ENCODE data around the gene C4orf51. TPM values are rescaled to one million over a fixed set of nuclear protein-coding genes. Genes with fewer than 3 reads are reported as not detected.

C4orf51 gene
- total RNA-seq, 1 experiment from 2014 or later = not detected

DNA sequence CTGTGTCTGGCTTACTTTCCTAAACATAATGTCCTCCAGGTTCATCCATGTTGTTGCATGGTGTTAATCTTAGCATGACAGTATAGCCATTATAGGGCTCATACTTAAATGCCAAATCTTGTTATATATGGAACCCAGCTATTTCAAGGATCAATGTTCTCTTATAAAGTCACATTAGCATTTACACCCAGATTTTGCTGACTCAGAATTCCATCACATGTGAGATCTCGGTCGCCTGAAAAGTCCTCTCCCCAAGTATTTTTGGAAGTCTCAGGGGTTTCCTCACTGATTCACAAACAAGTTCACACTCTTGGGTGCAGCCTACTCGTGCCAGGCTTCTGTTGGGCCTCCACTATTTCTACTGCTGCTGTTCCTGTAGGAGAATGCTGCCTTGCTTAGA is 19.9 kb upstream of the C4orf51 start:
- Histone ChIP-seq H3K27me3 (ENCODE audit: low read length) (no peaks in the 10 kb centered on the region), H3K9ac (ENCODE audit: low read length) (no peak overlapping the region), H3K36me3 (ENCODE audit: insufficient read depth, low read length) (peaks cover 6% of the 10 kb centered on the region; the same call in 1 of the 2 replicates), H2AFZ (ENCODE audit: low read length) (no peak overlapping the region), H3K27ac (ENCODE audit: low read length) (no peak overlapping the region), H4K20me1 (ENCODE audit: insufficient read depth, low read depth, low read length) (no peaks in the 10 kb centered on the region), H3K9me3 (ENCODE audit: low read length) (no peaks in the 10 kb centered on the region; the same call in 1 of the 2 replicates), H3K4me1 (ENCODE audit: low read length) (no peaks in the 10 kb centered on the region), H3K4me2 (ENCODE audit: low read depth, low read length, poor library complexity, severe bottlenecking) (no peak overlapping the region), H3K4me3 (ENCODE audit: low read length) (no peak overlapping the region), H3K79me2 (ENCODE audit: low read length) (no peaks in the 10 kb centered on the region), H3K9me2 (replicated peaks; ENCODE audit: insufficient read depth, low read length) (no peaks in the 10 kb centered on the region)
- DNase-seq = no peak

DNA sequence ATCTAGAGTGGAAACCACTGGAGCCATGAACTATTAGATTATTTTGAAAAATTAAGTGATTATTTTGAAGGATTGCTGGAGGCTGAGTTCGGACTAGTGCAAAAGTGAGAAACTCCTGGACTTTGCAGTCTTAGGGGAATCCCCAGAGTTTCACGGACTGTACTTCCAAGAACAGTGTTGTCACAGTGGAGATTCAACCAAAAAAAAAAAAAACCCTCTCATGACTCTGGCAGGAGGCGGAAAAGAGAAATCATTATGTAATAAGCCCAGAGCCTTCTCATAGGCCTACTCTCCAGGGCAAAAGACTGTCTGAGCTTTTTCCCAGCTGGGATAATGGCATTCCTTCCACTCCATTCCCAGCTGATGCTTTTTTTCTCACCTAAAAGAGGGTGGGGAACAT is 16.8 kb upstream of the C4orf51 start:
- Histone ChIP-seq H3K4me2 (ENCODE audit: low read depth, low read length, poor library complexity, severe bottlenecking) (no peak overlapping the region), H2AFZ (ENCODE audit: low read length) (no peak overlapping the region), H3K36me3 (ENCODE audit: insufficient read depth, low read length) (no peaks in the 10 kb centered on the region; the same call in 1 of the 2 replicates), H3K9me3 (ENCODE audit: low read length) (no peaks in the 10 kb centered on the region), H3K9ac (ENCODE audit: low read length) (no peak overlapping the region), H3K9me2 (replicated peaks; ENCODE audit: insufficient read depth, low read length) (no peaks in the 10 kb centered on the region), H3K79me2 (ENCODE audit: low read length) (no peaks in the 10 kb centered on the region), H3K27ac (ENCODE audit: low read length) (no peak overlapping the region), H4K20me1 (ENCODE audit: insufficient read depth, low read depth, low read length) (no peaks in the 10 kb centered on the region), H3K4me1 (ENCODE audit: low read length) (no peaks in the 10 kb centered on the region), H3K4me3 (ENCODE audit: low read length) (no peak overlapping the region), H3K27me3 (ENCODE audit: low read length) (no peaks in the 10 kb centered on the region)
- no peak for DNase-seq

DNA sequence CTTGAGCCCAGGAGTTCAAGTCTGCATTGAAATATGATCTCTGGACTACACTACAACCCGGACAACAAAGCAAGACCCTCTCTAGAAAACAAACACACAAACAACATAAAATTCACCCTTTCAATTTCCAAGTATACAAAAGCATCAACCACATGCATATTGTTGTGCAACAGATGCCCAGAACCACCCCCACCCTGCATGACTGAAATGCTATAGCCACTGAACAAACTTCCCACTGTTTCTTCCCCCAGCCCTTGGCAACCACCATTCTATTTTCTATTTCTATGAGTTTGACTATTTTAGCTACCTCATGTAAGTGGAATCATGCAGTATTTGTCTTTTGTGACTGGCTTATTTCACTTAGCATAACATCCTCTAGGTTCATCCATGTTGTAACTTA is 14.2 kb upstream of the C4orf51 start:
- Histone ChIP-seq H3K4me1 (ENCODE audit: low read length) (no peaks in the 10 kb centered on the region), H2AFZ (ENCODE audit: low read length) (no peak overlapping the region), H3K27ac (ENCODE audit: low read length) (no peak overlapping the region), H4K20me1 (ENCODE audit: insufficient read depth, low read depth, low read length) (no peaks in the 10 kb centered on the region), H3K4me3 (ENCODE audit: low read length) (no peak overlapping the region), H3K4me2 (ENCODE audit: low read depth, low read length, poor library complexity, severe bottlenecking) (no peak overlapping the region), H3K9ac (ENCODE audit: low read length) (no peak overlapping the region), H3K36me3 (ENCODE audit: insufficient read depth, low read length) (no peaks in the 10 kb centered on the region), H3K9me3 (ENCODE audit: low read length) (no peaks in the 10 kb centered on the region), H3K79me2 (ENCODE audit: low read length) (no peaks in the 10 kb centered on the region), H3K9me2 (replicated peaks; ENCODE audit: insufficient read depth, low read length) (no peaks in the 10 kb centered on the region), H3K27me3 (ENCODE audit: low read length) (no peaks in the 10 kb centered on the region)
- DNase-seq = no peak

DNA sequence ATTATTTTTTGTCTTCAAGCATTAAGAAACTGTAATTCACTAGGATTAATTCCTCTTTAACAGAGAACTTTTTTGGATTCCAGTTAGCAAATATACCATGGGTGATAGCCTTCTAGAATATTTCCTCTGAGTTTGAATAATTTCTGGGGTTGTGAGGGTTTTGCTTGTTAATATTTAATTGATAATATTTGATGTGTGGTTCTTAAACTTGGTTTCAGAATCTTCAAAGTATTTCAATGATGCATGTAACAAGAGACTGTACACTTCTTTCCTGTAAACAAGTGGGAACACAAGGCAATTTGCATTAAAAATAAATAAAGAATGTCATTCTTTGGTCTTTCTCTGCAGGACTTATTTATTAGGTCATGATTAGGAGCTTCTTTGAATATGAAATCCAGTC is 9.5 kb upstream of the C4orf51 start:
- no peaks in the 10 kb centered on the region for H3K27me3 ChIP-seq (ENCODE audit: low read length)
- H3K79me2 ChIP-seq (ENCODE audit: low read length) = no peaks in the 10 kb centered on the region
- H3K36me3 ChIP-seq (ENCODE audit: insufficient read depth, low read length) = no peaks in the 10 kb centered on the region
- H3K4me2 ChIP-seq (ENCODE audit: low read depth, low read length, poor library complexity, severe bottlenecking) = no peak overlapping the region
- no peaks in the 10 kb centered on the region for H3K4me1 ChIP-seq (ENCODE audit: low read length)
- H3K27ac ChIP-seq (ENCODE audit: low read length) = no peak overlapping the region
- no peaks in the 10 kb centered on the region for H3K9me3 ChIP-seq (ENCODE audit: low read length)
- no peaks in the 10 kb centered on the region for H4K20me1 ChIP-seq (ENCODE audit: insufficient read depth, low read depth, low read length)
- H3K9ac ChIP-seq (ENCODE audit: low read length) = no peak overlapping the region
- no peak for DNase-seq
- H3K9me2 ChIP-seq (replicated peaks; ENCODE audit: insufficient read depth, low read length) = no peaks in the 10 kb centered on the region
- no peak overlapping the region for H2AFZ ChIP-seq (ENCODE audit: low read length)
- no peak overlapping the region for H3K4me3 ChIP-seq (ENCODE audit: low read length)

DNA sequence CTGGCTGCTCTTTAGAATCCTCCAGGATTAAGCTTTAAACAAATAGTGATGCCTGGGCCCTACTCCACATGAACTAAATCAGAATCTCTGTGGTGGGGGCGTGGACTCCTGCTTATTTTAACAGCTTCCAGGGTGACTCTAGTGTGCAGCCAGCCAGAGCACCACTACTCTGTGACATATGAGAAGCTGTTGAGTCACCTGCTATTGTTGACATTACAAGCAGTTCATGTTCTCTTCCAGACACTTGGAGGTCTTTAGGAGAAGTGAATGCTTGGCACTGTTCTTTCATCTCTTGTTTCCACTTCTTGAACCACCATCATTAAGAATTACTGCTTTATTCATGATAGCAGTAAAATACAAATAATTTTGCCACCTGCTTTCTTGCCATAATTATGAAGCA is 426 bp upstream of the C4orf51 start:
- Histone ChIP-seq H3K9me2 (replicated peaks; ENCODE audit: insufficient read depth, low read length) (no peaks in the 10 kb centered on the region), H4K20me1 (ENCODE audit: insufficient read depth, low read depth, low read length) (no peaks in the 10 kb centered on the region), H3K27me3 (ENCODE audit: low read length) (no peaks in the 10 kb centered on the region), H3K36me3 (ENCODE audit: insufficient read depth, low read length) (no peaks in the 10 kb centered on the region), H3K4me3 (ENCODE audit: low read length) (no peak overlapping the region), H3K79me2 (ENCODE audit: low read length) (no peaks in the 10 kb centered on the region), H3K4me1 (ENCODE audit: low read length) (no peaks in the 10 kb centered on the region), H3K27ac (ENCODE audit: low read length) (no peak overlapping the region), H2AFZ (ENCODE audit: low read length) (no peak overlapping the region), H3K9ac (ENCODE audit: low read length) (no peak overlapping the region), H3K4me2 (ENCODE audit: low read depth, low read length, poor library complexity, severe bottlenecking) (no peak overlapping the region), H3K9me3 (ENCODE audit: low read length) (no peaks in the 10 kb centered on the region)
- no peak for DNase-seq

DNA sequence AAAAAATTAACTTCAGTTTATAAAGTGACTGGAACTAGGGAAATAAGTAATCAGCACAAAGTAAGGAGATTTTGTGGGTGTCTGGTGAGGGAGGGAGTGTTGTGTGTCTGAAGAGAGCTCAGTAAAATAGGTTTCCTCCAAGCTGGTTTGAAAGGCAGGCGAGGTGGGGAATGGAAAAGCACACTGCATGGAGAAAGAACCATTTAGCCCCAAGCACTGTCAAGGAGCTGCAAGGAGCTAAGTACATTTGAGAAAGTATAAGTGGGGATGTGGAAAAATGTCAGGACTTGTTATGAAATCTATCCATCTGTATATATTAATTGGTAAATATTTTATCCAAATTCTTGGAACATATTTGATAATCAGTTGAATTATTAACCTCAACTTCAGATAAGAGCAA is 956 bp downstream of the C4orf51 start:
- Histone ChIP-seq H3K9me3 (ENCODE audit: low read length) (no peaks in the 10 kb centered on the region), H3K27me3 (ENCODE audit: low read length) (no peaks in the 10 kb centered on the region), H3K4me2 (ENCODE audit: low read depth, low read length, poor library complexity, severe bottlenecking) (no peak overlapping the region), H3K36me3 (ENCODE audit: insufficient read depth, low read length) (no peaks in the 10 kb centered on the region), H3K9ac (ENCODE audit: low read length) (no peak overlapping the region), H3K27ac (ENCODE audit: low read length) (no peak overlapping the region), H3K4me3 (ENCODE audit: low read length) (no peak overlapping the region), H3K9me2 (replicated peaks; ENCODE audit: insufficient read depth, low read length) (no peaks in the 10 kb centered on the region), H2AFZ (ENCODE audit: low read length) (no peak overlapping the region), H4K20me1 (ENCODE audit: insufficient read depth, low read depth, low read length) (no peaks in the 10 kb centered on the region), H3K4me1 (ENCODE audit: low read length) (no peaks in the 10 kb centered on the region), H3K79me2 (ENCODE audit: low read length) (no peaks in the 10 kb centered on the region)
- DNase-seq = no peak

DNA sequence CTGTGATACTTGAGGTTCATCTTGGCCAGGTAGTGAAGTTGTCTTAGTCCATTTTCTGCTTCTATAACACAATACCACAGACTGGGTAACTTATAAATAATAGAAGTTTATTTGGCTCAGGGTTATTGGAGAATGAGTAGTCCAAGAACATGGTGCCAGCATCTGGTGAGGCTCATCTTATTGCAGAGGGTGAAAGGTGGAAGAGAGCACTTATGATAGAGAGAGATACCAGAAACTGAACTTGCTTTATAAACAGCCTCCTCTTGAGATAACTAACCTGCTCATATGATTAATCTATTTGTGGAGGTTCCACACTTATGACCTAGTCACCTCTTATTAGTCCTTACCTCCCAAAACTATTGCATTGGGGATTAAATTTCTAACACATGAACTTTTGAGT is 1.6 kb downstream of the C4orf51 start:
- H3K27ac ChIP-seq (ENCODE audit: low read length) = no peak overlapping the region
- no peaks in the 10 kb centered on the region for H4K20me1 ChIP-seq (ENCODE audit: insufficient read depth, low read depth, low read length)
- no peaks in the 10 kb centered on the region for H3K79me2 ChIP-seq (ENCODE audit: low read length)
- no peaks in the 10 kb centered on the region for H3K9me2 ChIP-seq (replicated peaks; ENCODE audit: insufficient read depth, low read length)
- no peaks in the 10 kb centered on the region for H3K27me3 ChIP-seq (ENCODE audit: low read length)
- no peaks in the 10 kb centered on the region for H3K4me1 ChIP-seq (ENCODE audit: low read length)
- H3K9me3 ChIP-seq (ENCODE audit: low read length) = no peaks in the 10 kb centered on the region
- no peak for DNase-seq
- no peaks in the 10 kb centered on the region for H3K36me3 ChIP-seq (ENCODE audit: insufficient read depth, low read length)
- H2AFZ ChIP-seq (ENCODE audit: low read length) = no peak overlapping the region
- H3K4me2 ChIP-seq (ENCODE audit: low read depth, low read length, poor library complexity, severe bottlenecking) = no peak overlapping the region
- H3K9ac ChIP-seq (ENCODE audit: low read length) = no peak overlapping the region
- H3K4me3 ChIP-seq (ENCODE audit: low read length) = no peak overlapping the region

DNA sequence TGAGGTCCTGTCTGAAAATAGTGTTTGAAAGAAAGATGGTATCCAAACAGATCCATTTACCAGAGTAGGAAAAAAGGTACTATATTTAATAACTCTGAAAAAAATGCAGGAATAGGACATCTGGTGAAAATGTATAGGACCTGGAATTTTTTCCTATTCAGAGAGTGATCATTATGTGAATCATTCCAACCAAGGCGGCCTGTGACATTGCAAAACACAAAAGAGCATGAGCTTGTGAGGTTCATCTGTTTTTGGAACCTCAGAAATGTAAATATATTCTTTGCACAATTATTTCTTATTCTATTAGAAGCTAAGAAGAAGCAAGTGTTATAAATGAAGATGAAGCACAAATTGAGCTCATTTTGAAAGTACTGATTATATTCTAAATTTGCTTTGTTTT is 2.0 kb downstream of the C4orf51 start:
- Histone ChIP-seq H2AFZ (ENCODE audit: low read length) (no peak overlapping the region), H3K4me1 (ENCODE audit: low read length) (no peaks in the 10 kb centered on the region), H3K9me2 (replicated peaks; ENCODE audit: insufficient read depth, low read length) (no peaks in the 10 kb centered on the region), H3K4me3 (ENCODE audit: low read length) (no peak overlapping the region), H3K4me2 (ENCODE audit: low read depth, low read length, poor library complexity, severe bottlenecking) (no peak overlapping the region), H3K9ac (ENCODE audit: low read length) (no peak overlapping the region), H3K9me3 (ENCODE audit: low read length) (no peaks in the 10 kb centered on the region), H3K36me3 (ENCODE audit: insufficient read depth, low read length) (no peaks in the 10 kb centered on the region), H4K20me1 (ENCODE audit: insufficient read depth, low read depth, low read length) (no peaks in the 10 kb centered on the region), H3K27me3 (ENCODE audit: low read length) (no peaks in the 10 kb centered on the region), H3K79me2 (ENCODE audit: low read length) (no peaks in the 10 kb centered on the region), H3K27ac (ENCODE audit: low read length) (no peak overlapping the region)
- no peak for DNase-seq

DNA sequence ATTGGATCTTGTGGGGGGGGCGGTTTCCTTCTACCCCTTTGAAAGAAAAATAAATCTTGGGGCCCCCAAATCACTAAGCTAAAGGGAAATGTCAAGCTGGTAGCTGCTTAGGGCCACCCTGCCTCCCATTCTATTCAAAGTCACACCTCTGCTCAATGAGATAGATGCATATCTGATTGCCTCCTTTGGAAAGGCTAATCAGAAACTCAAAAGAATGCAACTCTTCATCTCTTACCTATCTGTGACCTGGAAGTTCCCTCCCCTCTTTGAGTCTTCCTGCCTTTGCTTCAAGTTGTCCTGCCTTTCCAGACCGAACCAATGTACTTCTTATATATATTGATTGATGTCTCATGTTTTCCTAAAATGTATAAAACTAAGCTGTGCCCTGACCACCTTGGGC is 7.0 kb downstream of the C4orf51 start:
- H3K27me3 ChIP-seq (ENCODE audit: low read length) = no peaks in the 10 kb centered on the region
- H3K4me2 ChIP-seq (ENCODE audit: low read depth, low read length, poor library complexity, severe bottlenecking) = no peak overlapping the region
- no peaks in the 10 kb centered on the region for H3K4me1 ChIP-seq (ENCODE audit: low read length)
- H3K36me3 ChIP-seq (ENCODE audit: insufficient read depth, low read length) = no peaks in the 10 kb centered on the region
- no peaks in the 10 kb centered on the region for H4K20me1 ChIP-seq (ENCODE audit: insufficient read depth, low read depth, low read length)
- no peaks in the 10 kb centered on the region for H3K79me2 ChIP-seq (ENCODE audit: low read length)
- no peak overlapping the region for H2AFZ ChIP-seq (ENCODE audit: low read length)
- no peak overlapping the region for H3K4me3 ChIP-seq (ENCODE audit: low read length)
- no peaks in the 10 kb centered on the region for H3K9me3 ChIP-seq (ENCODE audit: low read length)
- no peak overlapping the region for H3K9ac ChIP-seq (ENCODE audit: low read length)
- no peak for DNase-seq
- no peak overlapping the region for H3K27ac ChIP-seq (ENCODE audit: low read length)
- H3K9me2 ChIP-seq (replicated peaks; ENCODE audit: insufficient read depth, low read length) = no peaks in the 10 kb centered on the region

Data from Karpas-422 (cell line).